MM.1S (cell line): ENCODE measurements around the gene KRTAP10-3.
"Not testable (repeated sequence)": the region's sequence is repeated elsewhere in the genome, so short reads cannot be mapped to it uniquely, and the experiment has no call there.

Experiments
- DNase-seq: peaks from one replicate; pipeline ENCODE4 v3.0.0-alpha.2; 2015
- H2AFZ ChIP-seq: fragments of 300-600 bp; sonication (generic); 2 replicates; pipeline ENCODE4 v1.6.0; 2016; ENCODE audit warnings: antibody characterized with exemption, low read length
- H3F3A ChIP-seq: fragments of 300-600 bp; sonication (generic); 2 replicates; pipeline ENCODE4 v1.6.1; 2016; ENCODE audit warnings: mild to moderate bottlenecking, antibody characterized with exemption, low read length, moderate library complexity, mixed read lengths; ENCODE audit not compliant: insufficient read depth
- H3K27ac ChIP-seq: fragments of 300-600 bp; sonication (generic); 2 replicates; pipeline ENCODE4 v1.5.1; 2016; ENCODE audit warnings: mild to moderate bottlenecking, low read length
- H3K27me3 ChIP-seq: fragments of 300-600 bp; sonication (generic); replicated peaks from 2 replicates; pipeline ENCODE4 v1.6.0; 2016; ENCODE audit warnings: low read length; ENCODE audit not compliant: insufficient read depth
- H3K36me3 ChIP-seq: fragments of 300-600 bp; sonication (generic); replicated peaks from 2 replicates; pipeline ENCODE4 v1.6.1; 2016; ENCODE audit warnings: mild to moderate bottlenecking, low read length, mixed read lengths; ENCODE audit not compliant: insufficient read depth
- H3K4me1 ChIP-seq: fragments of 300-600 bp; sonication (generic); 2 replicates; pipeline ENCODE4 v1.6.1; 2016; ENCODE audit warnings: low read length, mixed read lengths
- H3K4me2 ChIP-seq: fragments of 300-600 bp; sonication (generic); 2 replicates; pipeline ENCODE4 v1.6.0; 2016; ENCODE audit warnings: low read depth, low read length
- H3K4me3 ChIP-seq: fragments of 300-600 bp; sonication (generic); 2 replicates; pipeline ENCODE4 v1.5.1; 2016; ENCODE audit warnings: low read length, mixed read lengths
- H3K79me2 ChIP-seq: fragments of 300-600 bp; sonication (generic); 2 replicates; pipeline ENCODE4 v1.6.1; 2016; ENCODE audit warnings: mixed run types, low read length, mixed read lengths
- H3K9ac ChIP-seq: fragments of 300-600 bp; sonication (generic); 2 replicates; pipeline ENCODE4 v1.6.1; 2016; ENCODE audit warnings: low read length, mixed read lengths
- H3K9me2 ChIP-seq: fragments of 300-600 bp; sonication (generic); replicated peaks from 2 replicates; pipeline ENCODE4 v1.6.1; 2016; ENCODE audit warnings: mild to moderate bottlenecking, low read length, mixed read lengths; ENCODE audit not compliant: insufficient read depth
- H3K9me3 ChIP-seq: fragments of 300-600 bp; sonication (generic); replicated peaks from 2 replicates; pipeline ENCODE4 v1.6.1; 2016; ENCODE audit warnings: mild to moderate bottlenecking, low read length, mixed read lengths; ENCODE audit not compliant: insufficient read depth
- H4K20me1 ChIP-seq: fragments of 300-600 bp; sonication (generic); 2 replicates; pipeline ENCODE4 v1.6.1; 2016; ENCODE audit warnings: mild to moderate bottlenecking, low read length, moderate library complexity, mixed read lengths; ENCODE audit not compliant: insufficient read depth
- EZH2 ChIP-seq: fragments of 300-600 bp; sonication (generic); optimal IDR thresholded peaks from 2 replicates; pipeline ENCODE3; 2017; ENCODE audit warnings: low read depth, mild to moderate bottlenecking, antibody characterized with exemption, low read length, mixed read lengths
- EZH2phosphoT487 ChIP-seq: fragments of 300-600 bp; sonication (generic); IDR thresholded peaks from 2 replicates; pipeline ENCODE4 v1.6.1; 2018; ENCODE audit warnings: antibody characterized with exemption, low read length
- TF ChIP-seq, protein P1 (sequence below): fragments of 300-600 bp; sonication (generic); IDR thresholded peaks from 2 replicates; pipeline ENCODE4 v1.5.1; 2016; ENCODE audit warnings: antibody characterized with exemption, low read length, mixed read lengths

KRTAP10-3 gene

DNA sequence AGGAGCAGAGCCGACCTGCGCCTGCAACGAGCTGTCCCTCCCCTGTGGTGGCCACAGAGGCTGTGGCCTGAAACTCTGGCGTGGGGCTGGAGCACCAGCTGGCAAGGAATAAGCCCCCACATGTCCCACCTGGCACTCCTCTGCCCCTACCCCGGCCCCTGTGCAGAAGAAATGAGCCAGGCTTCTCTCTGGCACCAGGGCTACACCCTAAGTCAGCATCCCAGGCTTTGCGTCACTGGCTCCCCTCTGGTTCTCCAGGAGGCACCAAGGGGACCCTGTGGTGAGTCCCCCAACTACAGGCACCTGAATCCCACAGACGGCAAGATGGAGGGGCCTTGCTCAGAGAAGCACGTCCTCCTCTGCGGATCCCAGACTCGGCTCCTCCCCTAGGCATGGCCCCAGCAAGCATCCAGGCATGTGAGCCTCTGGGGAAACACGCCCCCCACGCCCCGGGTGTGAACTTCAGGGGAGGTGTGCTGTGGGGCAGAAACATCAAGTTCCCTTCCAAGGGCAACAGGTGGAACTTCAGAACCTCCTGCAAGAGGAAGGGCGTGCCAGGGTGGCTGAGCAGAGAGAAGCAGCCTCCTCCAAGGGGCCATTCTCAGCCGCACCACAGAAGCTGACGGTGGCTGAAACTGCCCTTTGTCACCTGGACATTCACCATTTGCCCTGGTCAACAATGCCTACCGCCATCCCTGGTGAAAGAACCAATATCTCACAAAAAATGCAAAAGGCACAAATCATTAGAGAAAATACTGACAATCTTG lies 44.7 kb upstream of the KRTAP10-3 start:
- no peaks in the 10 kb centered on the region for H3F3A ChIP-seq
- H3K4me1 ChIP-seq, result no peaks in the 10 kb centered on the region
- H3K79me2 ChIP-seq, result no peaks in the 10 kb centered on the region
- H4K20me1 ChIP-seq, result no peaks in the 10 kb centered on the region
- TF ChIP-seq, protein P1, sequence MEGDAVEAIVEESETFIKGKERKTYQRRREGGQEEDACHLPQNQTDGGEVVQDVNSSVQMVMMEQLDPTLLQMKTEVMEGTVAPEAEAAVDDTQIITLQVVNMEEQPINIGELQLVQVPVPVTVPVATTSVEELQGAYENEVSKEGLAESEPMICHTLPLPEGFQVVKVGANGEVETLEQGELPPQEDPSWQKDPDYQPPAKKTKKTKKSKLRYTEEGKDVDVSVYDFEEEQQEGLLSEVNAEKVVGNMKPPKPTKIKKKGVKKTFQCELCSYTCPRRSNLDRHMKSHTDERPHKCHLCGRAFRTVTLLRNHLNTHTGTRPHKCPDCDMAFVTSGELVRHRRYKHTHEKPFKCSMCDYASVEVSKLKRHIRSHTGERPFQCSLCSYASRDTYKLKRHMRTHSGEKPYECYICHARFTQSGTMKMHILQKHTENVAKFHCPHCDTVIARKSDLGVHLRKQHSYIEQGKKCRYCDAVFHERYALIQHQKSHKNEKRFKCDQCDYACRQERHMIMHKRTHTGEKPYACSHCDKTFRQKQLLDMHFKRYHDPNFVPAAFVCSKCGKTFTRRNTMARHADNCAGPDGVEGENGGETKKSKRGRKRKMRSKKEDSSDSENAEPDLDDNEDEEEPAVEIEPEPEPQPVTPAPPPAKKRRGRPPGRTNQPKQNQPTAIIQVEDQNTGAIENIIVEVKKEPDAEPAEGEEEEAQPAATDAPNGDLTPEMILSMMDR, result no peak
- no peak for TF ChIP-seq EZH2phosphoT487
- no peak for TF ChIP-seq EZH2
- no peaks in the 10 kb centered on the region for H3K9me3 ChIP-seq
- H3K9ac ChIP-seq, result no peak overlapping the region
- H3K9me2 ChIP-seq, result no peaks in the 10 kb centered on the region
- no peak overlapping the region for H2AFZ ChIP-seq
- no peak overlapping the region for H3K4me3 ChIP-seq
- no peaks in the 10 kb centered on the region for H3K36me3 ChIP-seq
- no peak overlapping the region for H3K4me2 ChIP-seq
- H3K27ac ChIP-seq, result no peak overlapping the region
- no peak for DNase-seq
- H3K27me3 ChIP-seq, result peaks cover 85% of the 10 kb centered on the region

DNA sequence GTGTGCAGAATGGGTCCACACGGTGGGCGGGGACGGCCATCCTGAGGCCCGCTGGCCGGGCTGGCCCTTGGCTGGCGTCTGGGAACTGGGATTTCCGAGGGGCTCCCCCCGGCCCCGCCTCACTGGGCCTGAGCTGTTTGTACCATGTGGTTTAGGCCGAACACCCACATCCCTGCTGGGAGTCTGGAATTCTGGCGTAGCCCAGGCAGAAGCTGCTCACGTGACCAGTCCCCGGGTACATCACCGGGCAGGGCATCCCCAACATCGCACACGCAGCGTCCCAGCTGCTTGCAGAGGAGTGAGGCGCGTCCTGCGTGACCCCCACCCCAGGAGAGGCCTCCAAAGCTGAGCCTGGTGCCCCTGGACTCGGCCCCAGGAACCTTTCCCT lies 43.9 kb upstream of the KRTAP10-3 start:
- no peak overlapping the region for H3K27ac ChIP-seq
- H3K79me2 ChIP-seq, result no peaks in the 10 kb centered on the region
- no peak overlapping the region for H3K4me2 ChIP-seq
- H3F3A ChIP-seq, result no peaks in the 10 kb centered on the region
- no peak for DNase-seq
- peaks cover 85% of the 10 kb centered on the region for H3K27me3 ChIP-seq
- TF ChIP-seq EZH2phosphoT487, result no peak
- TF ChIP-seq, protein P1, result no peak
- TF ChIP-seq EZH2, result no peak
- H3K36me3 ChIP-seq, result no peaks in the 10 kb centered on the region
- no peaks in the 10 kb centered on the region for H3K4me1 ChIP-seq
- H3K9me3 ChIP-seq, result no peaks in the 10 kb centered on the region
- H4K20me1 ChIP-seq, result no peaks in the 10 kb centered on the region
- no peak overlapping the region for H3K4me3 ChIP-seq
- H2AFZ ChIP-seq, result no peak overlapping the region
- H3K9me2 ChIP-seq, result no peaks in the 10 kb centered on the region
- no peak overlapping the region for H3K9ac ChIP-seq

DNA sequence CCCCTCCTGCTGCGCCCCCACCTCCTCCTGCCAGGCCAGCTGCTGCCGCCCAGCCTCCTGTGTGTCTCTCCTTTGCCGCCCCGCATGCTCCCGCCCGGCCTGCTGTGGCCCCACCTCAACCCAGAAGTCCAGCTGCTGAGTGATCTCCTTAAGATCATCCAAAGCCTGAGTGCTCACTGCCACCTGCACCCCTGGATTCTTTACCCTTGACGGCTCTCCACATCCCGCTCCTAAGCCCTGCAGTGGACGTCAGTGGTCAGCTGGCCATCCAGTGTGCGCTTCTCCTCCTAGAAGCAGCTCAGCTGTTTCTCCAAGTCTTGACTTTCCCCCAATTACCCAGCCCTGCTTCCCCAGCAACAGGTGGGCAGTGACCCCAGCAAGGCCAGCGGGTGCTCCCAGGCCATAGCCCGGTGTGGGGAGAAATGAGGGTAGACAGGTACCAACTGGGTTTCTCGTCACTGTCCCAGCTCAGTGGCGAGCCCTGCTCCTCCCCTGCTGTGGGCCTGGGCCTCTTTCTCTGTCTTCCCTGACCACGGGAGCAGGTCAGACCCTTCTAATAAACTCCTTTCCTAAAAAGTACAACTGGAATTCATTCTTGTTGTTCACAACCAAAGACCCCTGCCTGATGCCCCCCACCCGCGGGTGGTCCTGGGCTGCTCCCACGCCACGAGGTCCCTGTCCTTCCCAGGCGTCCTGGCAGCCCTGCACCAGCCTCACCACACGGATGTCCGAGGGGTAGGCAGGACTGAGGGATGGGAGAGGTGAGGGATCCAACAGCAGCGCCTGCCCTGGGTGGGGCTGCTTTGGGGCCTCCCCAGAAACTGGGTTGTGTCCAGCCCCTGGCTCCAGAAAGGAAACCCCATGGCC lies 43.2 kb upstream of the KRTAP10-3 start:
- no peak for DNase-seq
- Histone ChIP-seq H3K36me3 (no peaks in the 10 kb centered on the region), H3K9me2 (no peaks in the 10 kb centered on the region), H3K9ac (no peak overlapping the region), H3K4me3 (no peak overlapping the region), H3K79me2 (no peaks in the 10 kb centered on the region), H3K4me1 (no peaks in the 10 kb centered on the region), H3F3A (no peaks in the 10 kb centered on the region), H3K27me3 (peaks cover 85% of the 10 kb centered on the region), H3K27ac (no peak overlapping the region), H4K20me1 (no peaks in the 10 kb centered on the region), H3K4me2 (no peak overlapping the region), H2AFZ (no peak overlapping the region), H3K9me3 (no peaks in the 10 kb centered on the region)
- no peak for TF ChIP-seq EZH2phosphoT487
- TF ChIP-seq EZH2, result no peak
- TF ChIP-seq, protein P1, result no peak

DNA sequence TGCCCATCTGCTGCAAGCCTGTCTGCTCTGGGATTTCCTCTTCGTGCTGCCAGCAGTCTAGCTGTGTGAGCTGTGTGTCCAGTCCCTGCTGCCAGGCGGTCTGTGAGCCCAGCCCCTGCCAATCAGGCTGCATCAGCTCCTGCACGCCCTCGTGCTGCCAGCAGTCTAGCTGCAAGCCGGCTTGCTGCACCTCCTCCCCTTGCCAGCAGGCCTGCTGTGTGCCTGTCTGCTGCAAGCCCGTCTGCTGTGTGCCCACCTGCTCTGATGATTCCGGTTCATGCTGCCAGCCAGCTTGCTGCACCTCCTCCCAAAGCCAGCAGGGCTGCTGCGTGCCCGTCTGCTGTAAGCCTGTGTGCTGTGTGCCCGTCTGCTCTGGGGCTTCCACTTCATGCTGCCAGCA lies 42.5 kb upstream of the KRTAP10-3 start:
- not testable (repeated sequence) for H3K36me3 ChIP-seq, H3K4me1 ChIP-seq, DNase-seq, H3K4me2 ChIP-seq, H3K4me3 ChIP-seq, H3K79me2 ChIP-seq, H3K9me3 ChIP-seq, H3K9ac ChIP-seq, H4K20me1 ChIP-seq, H3F3A ChIP-seq, H3K9me2 ChIP-seq, H3K27ac ChIP-seq, H2AFZ ChIP-seq
- peaks cover 85% of the 10 kb centered on the region for H3K27me3 ChIP-seq

DNA sequence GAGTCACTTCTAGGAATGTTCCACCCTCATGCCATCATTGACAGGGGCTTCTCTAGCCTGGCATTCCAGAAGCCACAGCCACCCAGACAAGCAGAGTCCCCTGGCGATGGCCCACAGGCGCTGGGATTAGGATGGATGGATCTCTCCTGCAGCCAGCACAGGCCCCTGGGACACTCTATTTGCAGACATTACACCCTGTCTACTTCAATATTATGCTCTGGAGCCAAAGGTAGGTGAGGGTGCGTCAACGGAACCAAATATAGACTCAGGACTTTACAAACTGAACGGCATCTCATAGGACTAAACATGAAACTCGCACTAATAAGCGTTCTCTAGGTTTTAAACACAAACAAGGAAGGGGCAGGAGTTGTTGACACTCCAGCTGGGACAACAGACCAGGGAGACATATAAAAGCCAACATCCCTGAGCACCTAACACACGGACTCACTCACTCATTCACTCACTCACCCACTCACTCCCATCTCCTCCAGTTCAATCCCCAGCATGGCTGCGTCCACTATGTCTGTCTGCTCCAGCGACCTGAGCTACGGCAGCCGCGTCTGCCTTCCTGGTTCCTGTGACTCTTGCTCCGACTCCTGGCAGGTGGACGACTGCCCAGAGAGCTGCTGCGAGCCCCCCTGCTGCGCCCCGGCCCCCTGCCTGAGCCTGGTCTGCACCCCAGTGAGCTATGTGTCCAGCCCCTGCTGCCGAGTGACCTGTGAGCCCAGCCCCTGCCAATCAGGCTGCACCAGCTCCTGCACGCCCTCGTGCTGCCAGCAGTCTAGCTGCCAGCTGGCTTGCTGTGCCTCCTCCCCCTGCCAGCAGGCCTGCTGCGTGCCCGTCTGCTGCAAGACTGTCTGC lies 41.8 kb upstream of the KRTAP10-3 start, which contains the start of gene KRTAP10-7:
Gene KRTAP10-7, plus strand, starts transcription at position 480 of the 861 bp plus-strand sequence. Its CDS starts 25 bp downstream, at position 505.
- H3K4me3 ChIP-seq, H3K4me1 ChIP-seq, H3K27ac ChIP-seq, H2AFZ ChIP-seq, H3K9me3 ChIP-seq, H3F3A ChIP-seq, H3K9ac ChIP-seq, H3K4me2 ChIP-seq, H4K20me1 ChIP-seq, H3K36me3 ChIP-seq, H3K9me2 ChIP-seq, DNase-seq, H3K79me2 ChIP-seq: not testable (repeated sequence)
- peaks cover 85% of the 10 kb centered on the region for H3K27me3 ChIP-seq
